Measurements from ENCODE around the gene HBQ1.
A peak's percentile ranks its signal among the peaks of the same experiment; 100 is the strongest.
"Not testable (repeated sequence)": the region's sequence is repeated elsewhere in the genome, so short reads cannot be mapped to it uniquely, and the experiment has no call there.

HBQ1 gene

GRCh38 chr16:204046-204445 lies 23.8 kb downstream of the HBQ1 start:
- not testable (repeated sequence) for DNase-seq (ENCODE audit: low read depth, low spot score)

- DNase-seq (ENCODE audit: low read depth, low spot score): not testable (repeated sequence)
Observed at GRCh38 chr16:209359-209758, 29.1 kb downstream of the HBQ1 start.

GRCh38 chr16:211631-212180 lies 31.4 kb downstream of the HBQ1 start:
- DNase-seq (ENCODE audit: low read depth, low spot score): not testable (repeated sequence)

- peak; percentile 30 for DNase-seq (ENCODE audit: low read depth, low spot score)
Observed at GRCh38 chr16:212999-213398, 32.7 kb downstream of the HBQ1 start.

- no peak for DNase-seq (ENCODE audit: low read depth, low spot score)
Observed at GRCh38 chr16:220021-220420, 39.8 kb downstream of the HBQ1 start.

- no peak for DNase-seq (ENCODE audit: low read depth, low spot score)
Observed at GRCh38 chr16:228151-228851, 48.0 kb downstream of the HBQ1 start.

- DNase-seq (ENCODE audit: low read depth, low spot score): peak; percentile 96
Observed at GRCh38 chr16:228852-229730, 48.8 kb downstream of the HBQ1 start, which contains the start of gene LUC7L. Gene LUC7L (minus strand): TSS chr16:229449. CDS start chr16:229339, 110 bp downstream.

GRCh38 chr16:229731-230281 lies 49.5 kb downstream of the HBQ1 start:
- no peak for DNase-seq (ENCODE audit: low read depth, low spot score)

GRCh38 chr16:230351-230750 lies 50.1 kb downstream of the HBQ1 start:
- not testable (repeated sequence) for DNase-seq (ENCODE audit: low read depth, low spot score)

Measured in astrocyte of the hippocampus (primary cell).